NOMO-1 treated with DMSO at 0.1 percent for 48 hours (cell line): ENCODE data around the gene SH3BGRL3.
A peak's percentile ranks its signal among the peaks of the same experiment; 100 is the strongest.

Source experiments
- DNase-seq: peaks from one replicate; lab custom pipeline; 2025; ENCODE audit not compliant: unreplicated experiment; lab: John Stamatoyannopoulos, UW

Gene SH3BGRL3

GRCh38 chr1:26277261-26277661 is 2.6 kb upstream of the SH3BGRL3 start:
- DNase-seq, result no peak

DNA sequence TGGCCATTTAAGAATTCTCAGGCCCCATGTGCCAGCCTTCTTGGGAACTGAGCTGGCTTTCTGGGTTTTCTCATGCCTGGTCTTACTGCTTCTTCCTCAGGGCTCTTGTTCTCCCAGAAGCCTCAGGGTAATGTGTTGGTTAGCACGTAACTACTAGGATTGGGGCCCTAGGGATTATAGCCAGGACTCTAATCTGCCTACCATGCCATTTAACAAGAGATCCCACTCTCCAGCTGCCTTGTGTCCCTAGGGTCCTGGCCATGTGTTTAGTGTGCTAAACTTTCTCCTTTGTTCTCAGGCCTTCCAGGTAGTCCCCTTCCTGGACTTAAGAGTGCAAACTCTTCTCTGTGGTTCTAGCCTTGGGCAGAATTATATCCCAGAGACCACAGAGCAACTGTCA is 2.2 kb upstream of the SH3BGRL3 start:
- DNase-seq, result no peak

GRCh38 chr1:26278303-26278702 is 1.6 kb upstream of the SH3BGRL3 start:
- DNase-seq, result no peak

DNA sequence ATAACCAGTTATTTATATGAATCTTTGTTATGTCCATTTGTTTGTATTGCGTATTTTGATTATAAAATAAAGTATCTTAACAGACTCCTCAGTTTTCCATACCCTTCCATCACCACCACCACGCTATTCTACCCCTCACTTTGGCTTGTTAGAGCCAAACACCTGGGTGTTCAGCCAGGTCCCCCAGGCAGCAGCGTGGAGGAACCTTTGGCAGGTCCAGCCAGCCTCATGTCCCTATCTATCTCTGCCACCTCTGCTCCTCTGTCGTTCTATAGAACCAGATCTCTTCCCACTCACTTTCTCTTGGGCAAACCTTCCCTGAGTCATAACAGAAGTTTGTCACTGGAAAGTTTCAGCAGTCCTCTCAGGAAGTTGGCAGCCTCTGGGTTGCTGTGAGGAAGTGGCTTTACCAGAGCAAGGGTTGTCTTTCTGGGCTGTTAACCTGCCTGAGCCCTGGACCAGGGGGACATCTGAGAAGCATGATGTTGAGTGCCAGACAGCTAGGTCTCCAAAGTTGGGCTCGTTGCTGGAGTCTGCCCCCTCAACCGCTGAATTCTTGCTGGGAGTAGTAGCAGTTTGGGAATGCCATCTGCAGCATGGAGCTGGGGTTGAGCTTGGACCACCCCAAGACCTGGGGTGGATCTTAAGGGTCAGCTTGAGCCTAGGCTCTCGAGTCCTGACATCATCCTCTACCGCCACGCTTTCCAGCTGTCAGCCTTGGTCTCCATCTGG is 996 bp upstream of the SH3BGRL3 start:
- peak; percentile 31 for DNase-seq

- no peak for DNase-seq
Observed at GRCh38 chr1:26280333-26281042, 602 bp downstream of the SH3BGRL3 start.

DNA sequence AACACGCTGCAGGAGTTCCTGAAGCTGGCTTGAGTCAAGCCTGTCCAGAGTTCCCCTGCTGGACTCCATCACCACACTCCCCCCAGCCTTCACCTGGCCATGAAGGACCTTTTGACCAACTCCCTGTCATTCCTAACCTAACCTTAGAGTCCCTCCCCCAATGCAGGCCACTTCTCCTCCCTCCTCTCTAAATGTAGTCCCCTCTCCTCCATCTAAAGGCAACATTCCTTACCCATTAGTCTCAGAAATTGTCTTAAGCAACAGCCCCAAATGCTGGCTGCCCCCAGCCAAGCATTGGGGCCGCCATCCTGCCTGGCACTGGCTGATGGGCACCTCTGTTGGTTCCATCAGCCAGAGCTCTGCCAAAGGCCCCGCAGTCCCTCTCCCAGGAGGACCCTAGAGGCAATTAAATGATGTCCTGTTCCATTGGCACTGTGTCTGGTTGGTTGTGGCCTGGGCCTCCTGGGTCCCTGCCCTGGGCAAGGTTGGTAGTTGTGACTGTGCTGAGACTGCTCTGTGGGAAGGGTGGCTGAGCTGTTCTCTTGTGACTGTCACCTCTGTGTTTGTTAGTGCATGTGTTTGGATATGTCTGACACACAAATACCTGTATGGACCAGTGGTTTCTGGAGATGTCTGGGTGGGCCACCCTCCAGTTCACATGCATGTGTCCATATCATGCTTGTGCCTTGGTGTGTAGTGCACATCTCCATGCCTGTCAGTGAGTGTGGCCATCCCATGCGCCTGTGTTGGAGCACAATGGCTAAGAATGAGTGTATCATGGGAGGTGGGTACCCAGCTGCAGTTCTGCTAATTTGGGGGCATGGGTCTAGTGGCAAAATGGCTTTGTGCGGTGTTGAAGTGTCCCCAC is 1.4 kb downstream of the SH3BGRL3 start:
- DNase-seq, result no peak

GRCh38 chr1:26281971-26282370 is 2.1 kb downstream of the SH3BGRL3 start:
- peak; percentile 28 for DNase-seq

DNA sequence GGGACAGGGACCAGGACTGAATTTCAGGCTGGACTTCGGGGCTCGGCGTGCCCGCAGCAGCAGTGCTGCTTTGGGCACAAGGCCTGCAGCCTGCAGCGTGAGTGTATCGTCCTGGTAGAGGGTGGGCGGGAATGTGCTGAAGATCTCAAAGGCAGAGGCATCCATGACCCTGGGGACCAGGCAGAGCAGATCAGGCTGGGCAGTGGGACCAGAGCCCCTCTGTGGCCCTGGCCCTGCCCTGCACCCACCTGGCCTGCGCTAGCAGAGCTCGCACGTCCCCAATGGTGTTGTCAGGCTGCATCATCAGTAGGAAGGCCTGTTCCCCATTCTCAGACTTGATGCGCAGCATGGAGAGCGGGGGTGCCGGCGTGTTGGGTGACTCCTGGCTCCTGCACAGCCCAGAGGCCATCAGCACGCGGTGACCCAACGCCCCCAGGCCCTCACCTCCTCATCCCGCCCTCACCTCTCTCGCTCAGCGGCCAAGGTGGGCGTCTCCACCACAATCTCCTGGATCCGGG is 2.6 kb downstream of the SH3BGRL3 start:
- no peak for DNase-seq

DNA sequence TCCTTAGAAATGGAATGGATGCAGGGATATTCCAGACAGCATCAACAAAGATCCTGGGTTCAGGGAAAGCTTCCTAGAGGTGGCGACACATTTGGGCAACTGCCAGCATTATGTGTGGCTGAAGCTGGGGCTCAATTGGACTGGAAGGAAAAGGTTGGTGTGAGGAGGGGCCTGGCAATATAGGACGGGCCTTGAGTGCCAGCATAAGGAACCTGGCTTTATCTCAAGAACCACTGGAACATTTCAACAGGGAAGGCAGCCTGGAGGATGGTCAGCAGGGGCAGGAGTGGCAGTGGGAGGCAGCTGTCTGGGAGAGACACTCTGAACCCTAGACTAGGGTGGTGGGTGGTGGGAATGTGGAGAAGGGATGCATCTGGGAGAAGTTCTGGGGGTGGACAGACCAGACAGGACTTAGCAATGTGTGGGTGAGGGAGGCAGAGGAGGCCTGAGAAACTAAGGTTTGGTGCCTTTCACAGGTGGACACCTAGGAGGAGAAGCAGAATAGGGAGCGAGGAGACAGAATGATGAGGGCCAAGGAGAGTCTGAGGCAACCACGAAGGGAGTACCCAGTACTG is 3.5 kb downstream of the SH3BGRL3 start:
- DNase-seq, result no peak

- DNase-seq, result no peak
Observed at GRCh38 chr1:26283871-26284596, 4.1 kb downstream of the SH3BGRL3 start.

DNA sequence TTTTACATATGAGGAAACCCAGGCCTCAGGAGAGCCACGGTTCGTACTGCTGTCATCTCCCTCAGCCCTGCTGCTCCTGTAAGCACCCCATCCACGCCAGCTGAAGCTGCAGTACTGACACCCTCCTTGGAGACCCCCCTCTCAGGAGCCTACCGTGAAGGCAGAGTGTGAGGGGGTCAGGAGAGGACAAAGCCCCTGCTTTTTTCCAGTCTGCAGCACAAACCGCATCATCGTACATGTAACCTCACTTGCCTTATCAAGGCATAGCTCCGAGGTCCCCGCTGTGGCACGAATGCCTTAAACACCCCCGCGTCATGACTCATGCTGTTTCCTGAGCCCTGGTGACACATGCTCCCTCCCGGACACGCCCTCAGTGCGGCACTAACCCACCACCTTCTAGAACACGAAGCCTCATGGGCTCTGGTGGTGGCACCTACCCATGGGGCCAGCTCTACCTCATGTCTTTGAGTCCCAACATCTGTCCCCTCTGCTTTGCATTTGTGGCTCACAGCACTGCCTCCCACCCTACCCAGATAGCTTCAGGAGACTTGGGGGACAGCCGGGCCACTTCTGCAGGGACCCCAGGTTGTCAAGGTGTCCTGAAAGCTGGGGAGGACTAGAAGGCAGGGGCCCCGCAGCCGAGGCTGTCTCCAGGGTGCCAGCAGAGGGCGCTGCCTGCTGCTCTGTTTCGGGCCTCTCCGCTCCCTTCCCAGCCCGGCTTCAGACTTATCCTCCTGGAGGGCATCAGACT is 4.9 kb downstream of the SH3BGRL3 start:
- DNase-seq, result peak; percentile 93

DNA sequence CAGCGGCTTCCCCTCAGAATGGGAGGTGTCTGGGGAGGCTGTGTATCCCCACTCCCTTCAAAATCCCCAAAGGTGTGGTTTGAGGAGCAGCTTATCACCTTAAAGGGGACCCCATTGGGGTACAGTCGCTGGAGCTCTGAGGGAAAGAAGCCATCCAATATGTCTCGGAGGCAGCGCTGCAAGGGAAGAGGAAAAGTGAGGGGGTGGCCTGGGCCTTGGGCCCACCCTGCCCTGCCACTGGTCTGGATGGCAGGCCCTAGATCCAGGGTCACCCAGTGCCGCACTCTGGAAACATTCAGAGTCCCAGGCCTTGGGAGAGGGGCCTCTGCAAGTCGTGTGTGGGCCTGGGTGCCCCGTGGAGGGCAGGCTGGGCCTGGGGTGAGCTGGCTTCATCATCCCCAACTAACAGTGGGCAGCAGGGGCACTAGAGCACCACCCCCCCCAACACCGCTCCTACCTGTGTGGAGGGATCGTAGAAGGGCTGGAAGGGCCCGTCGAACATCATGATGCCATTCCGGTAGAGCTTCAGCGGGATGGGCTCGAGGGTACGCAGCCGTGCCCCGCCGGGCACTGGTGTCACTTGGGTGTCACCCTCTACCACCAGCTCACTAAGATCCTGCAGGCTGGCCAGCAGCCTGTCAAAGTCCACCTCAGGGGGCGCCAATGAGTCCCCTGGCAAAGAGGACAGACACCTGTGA is 5.6 kb downstream of the SH3BGRL3 start:
- DNase-seq, result no peak

DNA sequence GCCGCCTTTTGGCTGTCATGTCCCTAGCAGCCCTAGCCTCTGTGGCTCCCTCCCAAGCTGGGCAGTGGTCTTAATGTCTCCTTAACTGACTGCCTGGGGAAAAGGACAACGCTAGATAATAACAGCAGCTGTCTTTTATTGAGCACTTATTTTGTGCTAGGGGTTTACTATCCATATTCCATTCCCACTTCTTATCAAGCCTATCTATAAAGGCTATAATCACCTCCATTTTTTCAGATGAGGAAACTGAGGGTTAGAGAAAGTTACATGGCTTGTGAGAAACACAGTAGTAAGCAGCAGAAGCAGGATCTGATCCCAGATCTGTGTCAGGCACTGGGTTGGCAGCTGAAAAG is 6.2 kb downstream of the SH3BGRL3 start:
- no peak for DNase-seq

DNA sequence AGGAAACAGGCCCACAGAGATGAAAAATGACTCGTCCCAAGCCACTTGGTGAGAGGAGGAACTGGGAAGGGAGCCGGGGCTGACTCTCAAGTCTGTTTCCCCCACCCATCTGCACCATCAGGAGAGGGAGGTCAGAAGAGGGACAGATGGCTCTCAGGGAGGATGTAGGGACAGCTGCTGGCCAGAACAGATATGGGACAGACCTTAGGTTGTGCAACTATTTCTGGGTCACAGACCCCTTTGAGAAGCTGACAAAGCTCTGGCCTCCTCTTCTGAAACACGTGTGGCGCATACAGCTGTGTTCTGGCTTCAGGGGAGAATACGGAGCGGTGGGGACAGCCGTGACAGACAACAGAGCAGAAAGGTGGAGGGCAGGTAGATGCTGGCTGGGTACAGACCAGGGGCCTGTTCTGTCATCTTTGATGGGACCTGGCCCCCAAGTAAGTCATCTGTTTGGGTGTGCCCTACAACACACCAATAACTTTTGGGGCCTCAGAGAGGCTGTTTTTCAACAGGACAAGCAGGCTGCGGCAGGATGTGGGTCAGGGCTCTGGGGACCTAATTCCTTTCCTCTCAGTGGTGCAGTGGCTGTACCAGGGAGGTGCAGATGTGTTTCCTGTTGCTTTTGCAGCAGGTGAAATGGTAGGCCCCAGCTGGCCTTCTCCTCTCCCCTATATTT is 7.3 kb downstream of the SH3BGRL3 start:
- peak; percentile 8 for DNase-seq

- DNase-seq, result no peak
Observed at GRCh38 chr1:26287811-26288210, 7.9 kb downstream of the SH3BGRL3 start.

DNA sequence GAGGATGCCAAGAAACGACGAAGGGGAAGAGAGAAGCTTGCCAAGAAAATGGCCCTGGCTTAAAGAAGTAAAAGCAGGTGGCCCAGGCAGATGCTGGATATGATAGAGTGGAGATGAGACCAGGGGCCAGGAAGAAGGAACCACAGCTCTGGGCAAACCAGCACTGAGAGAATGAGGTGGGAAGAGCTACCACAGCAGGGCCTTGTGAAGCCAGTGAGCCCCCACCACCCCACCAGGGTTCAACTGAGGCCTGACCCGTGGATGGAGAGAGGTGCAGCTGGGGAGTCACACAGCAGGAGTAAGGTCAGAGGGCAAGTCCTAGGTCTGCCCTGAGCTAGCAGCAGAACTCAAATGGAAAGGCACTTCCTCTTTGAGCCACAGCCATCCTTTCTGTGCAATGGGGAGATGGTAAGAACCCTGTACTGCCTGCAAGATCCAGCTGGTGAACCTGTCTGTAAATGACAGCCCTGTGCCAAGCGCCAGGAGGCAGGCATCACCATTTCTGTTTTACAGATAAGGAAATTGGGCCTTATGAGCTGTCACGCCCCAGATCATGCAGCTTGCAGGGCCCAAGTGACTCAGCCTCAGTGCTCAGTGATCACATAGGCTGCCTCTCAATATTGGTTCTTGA is 8.5 kb downstream of the SH3BGRL3 start:
- DNase-seq, result peak; percentile 17

GRCh38 chr1:26289158-26290059 is 9.5 kb downstream of the SH3BGRL3 start:
- DNase-seq, result peak; percentile 96
